Measurements from ENCODE around the gene ETHE1.

DNA sequence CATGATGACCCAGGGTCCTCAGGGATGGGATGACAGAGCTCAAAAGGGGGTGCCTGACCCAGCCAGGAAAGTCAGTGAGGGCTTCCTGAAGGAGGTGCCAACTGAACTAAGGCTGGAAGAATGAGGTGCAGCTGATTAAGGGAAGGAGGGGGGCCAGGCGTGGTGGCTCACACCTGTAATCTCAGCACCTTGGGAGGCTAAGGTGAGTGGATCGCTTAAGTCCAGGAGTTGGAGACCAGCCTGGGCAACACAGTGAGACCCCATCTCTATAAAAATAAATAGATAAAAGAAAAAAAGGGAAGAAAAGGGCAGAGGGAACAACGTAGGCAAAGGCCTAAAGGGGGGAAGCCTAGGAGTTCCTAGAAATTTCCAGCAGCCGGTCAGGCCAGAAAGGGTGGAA is 52.5 kb downstream of the ETHE1 start:
- no peak for TF ChIP-seq CTCF (IDR thresholded peaks at IDR 0.05)
- TF ChIP-seq KAT7 (CRISPR knock-in tag; IDR thresholded peaks at IDR 0.05; ENCODE audit: borderline replicate concordance) = no peak
- TF ChIP-seq, protein P1, sequence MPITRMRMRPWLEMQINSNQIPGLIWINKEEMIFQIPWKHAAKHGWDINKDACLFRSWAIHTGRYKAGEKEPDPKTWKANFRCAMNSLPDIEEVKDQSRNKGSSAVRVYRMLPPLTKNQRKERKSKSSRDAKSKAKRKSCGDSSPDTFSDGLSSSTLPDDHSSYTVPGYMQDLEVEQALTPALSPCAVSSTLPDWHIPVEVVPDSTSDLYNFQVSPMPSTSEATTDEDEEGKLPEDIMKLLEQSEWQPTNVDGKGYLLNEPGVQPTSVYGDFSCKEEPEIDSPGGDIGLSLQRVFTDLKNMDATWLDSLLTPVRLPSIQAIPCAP (CRISPR knock-in tag; IDR thresholded peaks at IDR 0.05) = no peak
- TF ChIP-seq MAX (CRISPR knock-in tag; IDR thresholded peaks at IDR 0.05) = no peak
- no peak for TF ChIP-seq TEAD4 (CRISPR knock-in tag; IDR thresholded peaks at IDR 0.05)
- TF ChIP-seq ZNF121 (CRISPR knock-in tag; IDR thresholded peaks at IDR 0.05) = 0 out of 2 replicates have a peak, but pooled peaks have one; percentile 29
- TF ChIP-seq, protein P2, sequence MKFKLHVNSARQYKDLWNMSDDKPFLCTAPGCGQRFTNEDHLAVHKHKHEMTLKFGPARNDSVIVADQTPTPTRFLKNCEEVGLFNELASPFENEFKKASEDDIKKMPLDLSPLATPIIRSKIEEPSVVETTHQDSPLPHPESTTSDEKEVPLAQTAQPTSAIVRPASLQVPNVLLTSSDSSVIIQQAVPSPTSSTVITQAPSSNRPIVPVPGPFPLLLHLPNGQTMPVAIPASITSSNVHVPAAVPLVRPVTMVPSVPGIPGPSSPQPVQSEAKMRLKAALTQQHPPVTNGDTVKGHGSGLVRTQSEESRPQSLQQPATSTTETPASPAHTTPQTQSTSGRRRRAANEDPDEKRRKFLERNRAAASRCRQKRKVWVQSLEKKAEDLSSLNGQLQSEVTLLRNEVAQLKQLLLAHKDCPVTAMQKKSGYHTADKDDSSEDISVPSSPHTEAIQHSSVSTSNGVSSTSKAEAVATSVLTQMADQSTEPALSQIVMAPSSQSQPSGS (CRISPR knock-in tag; IDR thresholded peaks at IDR 0.05; ENCODE audit: borderline replicate concordance, low read depth) = no peak
- TF ChIP-seq, protein P3, sequence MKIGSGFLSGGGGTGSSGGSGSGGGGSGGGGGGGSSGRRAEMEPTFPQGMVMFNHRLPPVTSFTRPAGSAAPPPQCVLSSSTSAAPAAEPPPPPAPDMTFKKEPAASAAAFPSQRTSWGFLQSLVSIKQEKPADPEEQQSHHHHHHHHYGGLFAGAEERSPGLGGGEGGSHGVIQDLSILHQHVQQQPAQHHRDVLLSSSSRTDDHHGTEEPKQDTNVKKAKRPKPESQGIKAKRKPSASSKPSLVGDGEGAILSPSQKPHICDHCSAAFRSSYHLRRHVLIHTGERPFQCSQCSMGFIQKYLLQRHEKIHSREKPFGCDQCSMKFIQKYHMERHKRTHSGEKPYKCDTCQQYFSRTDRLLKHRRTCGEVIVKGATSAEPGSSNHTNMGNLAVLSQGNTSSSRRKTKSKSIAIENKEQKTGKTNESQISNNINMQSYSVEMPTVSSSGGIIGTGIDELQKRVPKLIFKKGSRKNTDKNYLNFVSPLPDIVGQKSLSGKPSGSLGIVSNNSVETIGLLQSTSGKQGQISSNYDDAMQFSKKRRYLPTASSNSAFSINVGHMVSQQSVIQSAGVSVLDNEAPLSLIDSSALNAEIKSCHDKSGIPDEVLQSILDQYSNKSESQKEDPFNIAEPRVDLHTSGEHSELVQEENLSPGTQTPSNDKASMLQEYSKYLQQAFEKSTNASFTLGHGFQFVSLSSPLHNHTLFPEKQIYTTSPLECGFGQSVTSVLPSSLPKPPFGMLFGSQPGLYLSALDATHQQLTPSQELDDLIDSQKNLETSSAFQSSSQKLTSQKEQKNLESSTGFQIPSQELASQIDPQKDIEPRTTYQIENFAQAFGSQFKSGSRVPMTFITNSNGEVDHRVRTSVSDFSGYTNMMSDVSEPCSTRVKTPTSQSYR (CRISPR knock-in tag; IDR thresholded peaks at IDR 0.05) = no peak

All from WTC11 (cell line).